ENCODE data around the gene SRP54. TPM values are rescaled to one million over a fixed set of nuclear protein-coding genes. Genes with fewer than 3 reads are reported as not detected.

The SRP54 gene
- total and polyA plus RNA-seq, 2 of the 13 experiments (the other 11 are each of a cell fraction or from before 2014, with no cell fraction given): 42.2 to 207 TPM

GRCh38 chr14:35046751-35047536 is 64.2 kb downstream of the SRP54 start:
- H3K79me2 ChIP-seq (ENCODE audit: insufficient read depth, low read length): peaks cover 19% of the 10 kb centered on the region
- ChIA-PET CTCF (ENCODE audit: low intra/inter-chr PET ratio, low total read pairs) (no interaction called here), POLR2A (interaction anchor here (0.6 to 3.4 kb wide), 29 partner anchors 10 to 493 kb away, joined by 3 to 101 read pairs (median 6); partner anchors contain the start of genes BAZ1A, NFKBIA, PPP2R3C and PRORP)
- WGBS (ENCODE audit: low lambda C conversion rate): 23% methylated on average over 23 of the region's 23 CpGs
- FAIRE-seq: no peak
- peak; percentile 38 for ATAC-seq
- H3K4me2 ChIP-seq (ENCODE audit: low read depth, low read length): peak overlapping the region; percentile 96
- H2AFZ ChIP-seq (ENCODE audit: low read length): no peak overlapping the region
- in situ Hi-C loops (cut with HindIII; ENCODE audit: extremely low pct_ligation_motif_present, low pct_unique_long_range_greater_than_20kb) (loop anchor here (5.0 kb wide), 1 partner anchor 65 kb away; the partner anchor contains the start of gene SRP54), intact Hi-C loops (cut with micrococcal nuclease; ENCODE audit: unreplicated experiment) (loop anchor here (1.0 to 10.0 kb wide), 7 partner anchors 31 to 758 kb away; partner anchors contain the start of genes PRORP, PSMA6, RALGAPA1 and SRP54)
- peak overlapping the region; percentile 82 for H3K27ac ChIP-seq (ENCODE audit: extremely low read length, insufficient read depth, low read length)
- H4K20me1 ChIP-seq (ENCODE audit: insufficient read depth, low read length): no peaks in the 10 kb centered on the region
- H3K9ac ChIP-seq (ENCODE audit: insufficient read depth, low read depth, low read length): peak overlapping the region; percentile 86
- peaks cover 0 to 4% of the 10 kb centered on the region in 2 experiments; a peak in 1 of 5 replicates for H3K36me3 ChIP-seq (replicated peaks in 1 of 2; ENCODE audit: control insufficient read depth in 1 of 2, insufficient read depth in 2 of 2, low read length in 2 of 2)
- H3K27me3 ChIP-seq (ENCODE audit: control insufficient read depth in 1 of 2, insufficient read depth in 2 of 2, low read length in 2 of 2): no peaks in the 10 kb centered on the region; a peak in 1 of 5 replicates
- DNase-seq (ENCODE audit: low spot score): peak; percentile 38
- BruUV-seq (replicated peaks): TSS peak; percentile 62
- H3K4me1 ChIP-seq (ENCODE audit: insufficient read depth, low read length): peaks cover 59% of the 10 kb centered on the region
- H3K4me3 ChIP-seq (replicated peaks in 1 of 3; ENCODE audit: insufficient read depth in 1 of 3, low read depth in 2 of 3, low read length in 3 of 3): peak overlapping the region; percentile 81 to 96 (median 90)
- H3K9me3 ChIP-seq (ENCODE audit: low read length): no peaks in the 10 kb centered on the region
- no peak for TF ChIP-seq MAZ (IDR thresholded peaks at IDR 0.05; ENCODE audit: borderline replicate concordance, low read depth, low read length)
- no peak for TF ChIP-seq MAZ (CRISPR knock-in tag; IDR thresholded peaks at IDR 0.05; ENCODE audit: low read depth)
- TF ChIP-seq, protein P1, sequence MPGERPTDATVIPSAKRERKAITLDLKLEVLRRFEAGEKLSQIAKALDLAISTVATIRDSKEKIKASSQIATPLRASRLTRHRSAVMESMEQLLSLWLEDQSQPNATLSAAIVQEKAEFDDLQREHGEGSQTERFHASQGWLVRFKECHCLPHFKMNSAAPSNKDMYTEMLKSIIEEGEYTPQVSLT (CRISPR knock-in tag; IDR thresholded peaks at IDR 0.05; ENCODE audit: borderline replicate concordance, low read depth): 0 out of 2 replicates have a peak, but pooled peaks have one; percentile 18
- 0 out of 2 replicates have a peak, but pooled peaks have one; percentile 30 for TF ChIP-seq ZBTB42 (CRISPR knock-in tag; IDR thresholded peaks at IDR 0.05)
- 0 out of 2 replicates have a peak, but pooled peaks have one; percentile 15 for TF ChIP-seq HNF4G (IDR thresholded peaks at IDR 0.05; ENCODE audit: borderline replicate concordance, low read depth, low read length)
- TF ChIP-seq HNF4G (CRISPR knock-in tag; IDR thresholded peaks at IDR 0.05; ENCODE audit: borderline replicate concordance, low read depth): peak; percentile 70; the same call in 1 of the 2 replicates
- TF ChIP-seq HOXA3 (CRISPR knock-in tag; IDR thresholded peaks at IDR 0.05): peak; percentile 34; the same call in 1 of the 2 replicates
- peak; percentile 48 for TF ChIP-seq IRF9 (CRISPR knock-in tag; IDR thresholded peaks at IDR 0.05; ENCODE audit: borderline replicate concordance)
- TF ChIP-seq, protein P2, sequence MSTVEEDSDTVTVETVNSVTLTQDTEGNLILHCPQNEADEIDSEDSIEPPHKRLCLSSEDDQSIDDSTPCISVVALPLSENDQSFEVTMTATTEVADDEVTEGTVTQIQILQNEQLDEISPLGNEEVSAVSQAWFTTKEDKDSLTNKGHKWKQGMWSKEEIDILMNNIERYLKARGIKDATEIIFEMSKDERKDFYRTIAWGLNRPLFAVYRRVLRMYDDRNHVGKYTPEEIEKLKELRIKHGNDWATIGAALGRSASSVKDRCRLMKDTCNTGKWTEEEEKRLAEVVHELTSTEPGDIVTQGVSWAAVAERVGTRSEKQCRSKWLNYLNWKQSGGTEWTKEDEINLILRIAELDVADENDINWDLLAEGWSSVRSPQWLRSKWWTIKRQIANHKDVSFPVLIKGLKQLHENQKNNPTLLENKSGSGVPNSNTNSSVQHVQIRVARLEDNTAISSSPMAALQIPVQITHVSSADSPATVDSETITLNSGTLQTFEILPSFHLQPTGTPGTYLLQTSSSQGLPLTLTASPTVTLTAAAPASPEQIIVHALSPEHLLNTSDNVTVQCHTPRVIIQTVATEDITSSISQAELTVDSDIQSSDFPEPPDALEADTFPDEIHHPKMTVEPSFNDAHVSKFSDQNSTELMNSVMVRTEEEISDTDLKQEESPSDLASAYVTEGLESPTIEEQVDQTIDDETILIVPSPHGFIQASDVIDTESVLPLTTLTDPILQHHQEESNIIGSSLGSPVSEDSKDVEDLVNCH (CRISPR knock-in tag; IDR thresholded peaks at IDR 0.05): no peak
- TF ChIP-seq, protein P3, sequence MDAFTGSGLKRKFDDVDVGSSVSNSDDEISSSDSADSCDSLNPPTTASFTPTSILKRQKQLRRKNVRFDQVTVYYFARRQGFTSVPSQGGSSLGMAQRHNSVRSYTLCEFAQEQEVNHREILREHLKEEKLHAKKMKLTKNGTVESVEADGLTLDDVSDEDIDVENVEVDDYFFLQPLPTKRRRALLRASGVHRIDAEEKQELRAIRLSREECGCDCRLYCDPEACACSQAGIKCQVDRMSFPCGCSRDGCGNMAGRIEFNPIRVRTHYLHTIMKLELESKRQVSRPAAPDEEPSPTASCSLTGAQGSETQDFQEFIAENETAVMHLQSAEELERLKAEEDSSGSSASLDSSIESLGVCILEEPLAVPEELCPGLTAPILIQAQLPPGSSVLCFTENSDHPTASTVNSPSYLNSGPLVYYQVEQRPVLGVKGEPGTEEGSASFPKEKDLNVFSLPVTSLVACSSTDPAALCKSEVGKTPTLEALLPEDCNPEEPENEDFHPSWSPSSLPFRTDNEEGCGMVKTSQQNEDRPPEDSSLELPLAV (CRISPR knock-in tag; conservative IDR thresholded peaks at IDR 0.05; ENCODE audit: low read depth): no peak
- no peak for TF ChIP-seq ZMAT5 (CRISPR knock-in tag; IDR thresholded peaks at IDR 0.05; ENCODE audit: borderline replicate concordance, low read depth)
- TF ChIP-seq PAF1 (CRISPR knock-in tag; IDR thresholded peaks at IDR 0.05): no peak
- TF ChIP-seq ZNF138 (CRISPR knock-in tag; IDR thresholded peaks at IDR 0.05; ENCODE audit: low read depth): 0 out of 2 replicates have a peak, but pooled peaks have one; percentile 3
- 0 out of 2 replicates have a peak, but pooled peaks have one; percentile 8 for TF ChIP-seq ZNF10 (CRISPR knock-in tag; IDR thresholded peaks at IDR 0.05; ENCODE audit: borderline replicate concordance, low read depth)
- no peak for TF ChIP-seq JUN (CRISPR knock-in tag; IDR thresholded peaks at IDR 0.05)
- 0 out of 2 replicates have a peak, but pooled peaks have one; percentile 2 for TF ChIP-seq BORCS8-MEF2B (CRISPR knock-in tag; IDR thresholded peaks at IDR 0.05)
